ENCODE measurements around the gene DIPK1A.

Gene DIPK1A

DNA sequence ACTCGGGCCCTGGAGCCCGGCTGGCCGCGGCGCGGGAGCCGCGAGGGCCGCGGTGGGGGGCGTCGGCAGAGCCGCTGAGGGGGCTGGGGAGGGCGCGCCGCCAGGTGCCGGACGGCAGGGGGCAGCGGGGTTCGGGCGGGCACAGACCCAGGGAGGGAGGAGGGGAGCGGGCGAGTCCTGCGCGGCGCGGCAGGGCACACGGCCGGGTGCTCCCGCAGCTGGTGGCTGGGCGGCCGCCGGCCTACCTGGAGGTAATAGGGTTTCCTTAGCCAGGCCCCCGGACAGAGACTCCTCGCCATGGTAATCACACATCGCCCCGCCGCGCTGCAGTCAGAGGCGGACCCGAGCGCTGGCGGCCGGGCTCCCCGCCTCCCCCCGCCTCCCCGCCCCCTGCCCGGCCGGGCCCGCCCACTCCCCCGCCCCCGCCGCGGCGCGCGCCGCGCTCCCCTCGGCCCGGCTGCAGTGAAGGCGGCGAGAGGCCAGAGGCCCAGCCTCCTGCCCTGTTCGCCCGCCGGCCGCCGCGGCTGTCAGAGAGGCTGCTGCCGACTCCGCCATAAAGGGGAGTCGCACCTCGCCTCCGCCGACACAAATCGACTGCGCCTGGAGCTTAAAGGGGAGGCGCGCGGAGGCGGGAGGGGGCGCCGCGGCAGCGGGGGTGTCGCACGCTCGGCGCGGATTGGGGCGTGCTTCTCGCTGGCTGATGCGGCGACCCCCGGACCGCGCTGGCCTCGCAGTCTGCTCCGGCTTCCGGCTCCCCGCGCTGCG is at the start of gene DIPK1A:
DIPK1A (minus strand) TSS at position 332 of the 765 bp plus-strand sequence; CDS start at position 299, 33 bp downstream.
- peak; percentile 70 for DNase-seq

DNA sequence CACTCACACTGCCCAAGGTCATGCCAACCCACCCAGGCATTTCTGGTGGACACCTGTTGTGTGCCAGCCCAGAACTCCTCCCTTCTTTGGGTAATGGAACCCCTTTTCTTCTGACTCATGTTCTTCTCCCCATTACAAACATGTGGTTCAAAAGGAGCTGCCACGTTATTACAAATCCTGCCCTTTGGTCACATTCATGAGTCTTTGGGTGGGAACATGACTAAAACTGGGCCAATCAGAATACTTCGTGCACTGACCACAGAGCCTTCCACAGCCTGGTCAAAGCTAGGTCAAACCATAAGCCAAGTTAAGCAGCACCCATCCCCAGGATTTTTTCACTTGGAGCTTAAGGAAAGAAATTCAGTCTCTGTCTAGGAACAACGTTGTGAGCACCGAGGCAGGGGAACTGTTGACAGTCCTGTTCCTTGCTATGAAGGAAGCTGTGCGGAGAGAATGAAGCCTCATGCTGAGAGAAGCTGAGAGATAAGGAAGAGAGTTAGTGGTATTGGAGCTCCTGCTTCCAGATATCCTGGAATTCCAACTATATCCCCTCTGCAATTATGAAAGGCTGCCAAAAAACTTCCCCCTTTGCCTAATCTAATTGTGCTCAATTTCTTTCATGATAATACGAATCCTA is 46.8 kb upstream of the DIPK1A start:
- no peak for DNase-seq

GRCh38 chr1:93005252-93005598 is 44.0 kb upstream of the DIPK1A start:
- DNase-seq, result no peak

DNA sequence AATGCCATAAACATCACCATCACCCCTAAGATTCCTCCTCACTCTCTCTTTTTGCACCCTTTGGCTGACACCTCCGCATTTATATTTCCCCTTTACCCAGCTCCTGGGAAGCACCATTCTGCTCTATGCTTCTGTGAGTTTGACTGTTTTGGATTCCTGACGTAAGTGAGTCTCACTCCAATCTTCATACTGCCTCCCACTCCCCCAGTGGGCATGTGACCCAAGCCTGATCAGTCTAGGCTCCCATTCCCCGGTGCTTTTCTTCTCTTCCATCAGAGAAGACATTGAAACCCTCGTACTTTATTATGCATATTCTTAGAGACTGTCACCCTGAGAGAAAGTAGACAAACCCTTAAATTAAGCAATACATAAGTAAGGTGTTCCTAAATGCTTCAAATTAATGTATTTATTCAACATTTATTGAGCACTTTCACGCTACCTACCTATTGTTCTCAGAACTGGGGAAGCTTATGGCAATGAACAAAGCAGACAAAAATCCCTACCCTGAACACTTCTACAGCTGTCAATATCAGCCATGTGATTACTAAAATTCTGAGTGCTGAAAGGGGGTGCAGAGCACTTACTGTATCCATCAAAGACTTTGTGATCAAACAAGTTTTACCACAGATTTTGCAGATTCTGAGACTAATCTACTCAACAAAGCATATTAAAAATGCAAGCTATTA is 43.4 kb upstream of the DIPK1A start:
- DNase-seq, result no peak

- no peak for DNase-seq
Measured at GRCh38 chr1:93003981-93004380, 42.7 kb upstream of the DIPK1A start.

- no peak for DNase-seq
Measured at GRCh38 chr1:93002781-93003180, 41.5 kb upstream of the DIPK1A start.

DNA sequence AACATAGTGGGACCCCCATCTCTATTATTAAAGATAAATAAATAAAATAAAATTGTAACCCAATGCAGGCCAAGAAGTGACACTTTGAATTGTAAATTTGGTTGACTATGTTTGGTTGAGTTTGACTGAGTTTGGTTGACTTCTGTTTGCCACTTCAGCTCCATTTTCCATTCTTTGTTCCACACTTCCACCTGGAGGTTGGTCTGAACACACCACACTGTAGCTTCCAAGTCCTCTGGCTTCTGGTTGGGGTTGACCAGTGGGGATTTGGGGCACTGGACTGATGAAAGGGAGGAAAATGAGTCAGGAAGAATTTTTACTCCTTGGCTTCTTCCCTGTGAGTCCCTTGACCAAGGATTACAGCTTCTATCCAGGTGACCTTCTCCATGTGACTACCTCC is 40.6 kb upstream of the DIPK1A start:
- no peak for DNase-seq

DNA sequence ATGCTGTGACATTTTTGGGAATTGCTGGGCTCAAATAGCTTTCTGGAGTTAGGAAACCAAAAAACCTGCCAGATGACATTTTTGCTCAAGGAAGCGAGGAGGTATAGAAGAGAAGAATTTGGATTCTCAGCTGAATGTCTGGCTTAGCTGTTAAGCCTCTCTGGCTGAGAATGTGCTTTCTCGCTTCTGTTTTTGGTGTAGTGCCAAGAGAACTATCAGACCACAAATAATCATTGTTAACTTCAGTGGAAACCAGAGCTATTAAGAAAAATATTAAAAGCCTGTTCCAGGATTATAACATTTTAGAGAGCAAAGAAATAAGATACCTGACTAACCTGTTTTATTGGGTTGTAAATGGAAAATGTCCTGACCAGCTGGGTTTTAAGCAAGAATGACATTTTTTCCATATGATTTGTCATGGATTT is 39.5 kb upstream of the DIPK1A start:
- DNase-seq, result no peak

DNA sequence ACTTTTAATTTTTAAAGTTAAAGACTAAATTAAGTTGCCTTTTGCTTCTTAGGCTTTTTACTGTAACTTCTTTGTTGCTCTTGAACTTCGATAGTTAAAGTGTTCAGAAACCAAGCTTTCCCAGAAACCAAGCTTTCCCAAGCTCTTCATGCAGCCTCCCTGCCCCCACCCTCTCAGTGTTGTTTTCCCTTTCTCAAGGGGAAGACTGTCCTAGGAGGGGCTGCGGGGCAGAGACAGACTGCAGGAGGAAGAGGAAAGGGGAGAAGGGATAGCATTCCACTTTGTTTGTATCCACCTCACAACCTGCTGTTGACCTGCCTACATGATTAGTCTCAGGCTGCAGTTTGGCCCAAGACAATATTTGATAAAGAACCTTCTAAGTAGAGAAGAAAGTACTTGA is 39.0 kb upstream of the DIPK1A start:
- no peak for DNase-seq

GRCh38 chr1:92998821-92999220 is 37.6 kb upstream of the DIPK1A start:
- no peak for DNase-seq

- no peak for DNase-seq
Measured at GRCh38 chr1:92995441-92996430, 34.5 kb upstream of the DIPK1A start.

GRCh38 chr1:92994105-92994712 is 32.9 kb upstream of the DIPK1A start:
- no peak for DNase-seq

DNA sequence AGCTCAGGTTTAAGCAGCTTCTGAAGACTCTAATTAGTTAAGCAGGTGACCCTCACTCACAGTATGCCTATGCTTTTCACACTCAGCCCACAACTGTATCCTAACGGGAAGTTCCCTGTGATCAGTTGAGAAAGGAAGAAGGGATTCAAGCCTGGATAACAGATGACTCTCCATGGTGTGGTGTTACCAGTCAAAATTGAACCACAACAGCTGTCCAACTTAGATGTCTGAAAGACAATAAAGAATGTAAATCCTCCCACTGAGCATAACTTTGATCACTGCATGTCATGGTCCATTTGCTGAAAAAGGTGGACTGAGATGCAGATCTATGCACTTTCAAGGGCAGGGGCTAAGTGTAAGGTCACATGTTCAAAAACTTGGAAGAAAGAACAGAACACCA is 32.3 kb upstream of the DIPK1A start:
- no peak for DNase-seq

GRCh38 chr1:92992877-92993276 is 31.6 kb upstream of the DIPK1A start:
- DNase-seq, result no peak

- DNase-seq, result no peak
Measured at GRCh38 chr1:92992054-92992453, 30.8 kb upstream of the DIPK1A start.

DNA sequence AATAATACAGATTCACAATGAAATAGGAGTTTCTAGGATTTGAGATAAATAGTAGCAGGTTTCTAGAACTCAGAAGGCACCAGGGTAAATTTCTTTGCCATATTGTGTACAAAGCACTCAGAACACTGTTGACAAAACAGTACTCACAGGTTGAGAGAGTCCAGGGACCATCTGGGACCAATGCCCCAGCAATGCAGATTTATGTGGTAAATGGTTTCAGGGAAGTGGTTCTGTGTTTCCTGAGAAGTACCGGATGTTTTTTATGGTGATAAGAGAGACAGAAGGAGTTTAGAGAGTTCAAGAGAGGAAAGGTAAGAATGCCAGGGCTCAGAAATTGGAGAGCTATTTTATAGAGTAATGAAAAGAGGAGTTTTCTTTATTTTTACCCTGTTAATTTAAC is 29.6 kb upstream of the DIPK1A start:
- peak; percentile 26 for DNase-seq

- no peak for DNase-seq
Measured at GRCh38 chr1:92989936-92990583, 28.8 kb upstream of the DIPK1A start.

GRCh38 chr1:92989253-92989652 is 28.0 kb upstream of the DIPK1A start:
- DNase-seq, result no peak

- no peak for DNase-seq
Measured at GRCh38 chr1:92987462-92987861, 26.2 kb upstream of the DIPK1A start.

- no peak for DNase-seq
Measured at GRCh38 chr1:92985101-92985500, 23.8 kb upstream of the DIPK1A start.

DNA sequence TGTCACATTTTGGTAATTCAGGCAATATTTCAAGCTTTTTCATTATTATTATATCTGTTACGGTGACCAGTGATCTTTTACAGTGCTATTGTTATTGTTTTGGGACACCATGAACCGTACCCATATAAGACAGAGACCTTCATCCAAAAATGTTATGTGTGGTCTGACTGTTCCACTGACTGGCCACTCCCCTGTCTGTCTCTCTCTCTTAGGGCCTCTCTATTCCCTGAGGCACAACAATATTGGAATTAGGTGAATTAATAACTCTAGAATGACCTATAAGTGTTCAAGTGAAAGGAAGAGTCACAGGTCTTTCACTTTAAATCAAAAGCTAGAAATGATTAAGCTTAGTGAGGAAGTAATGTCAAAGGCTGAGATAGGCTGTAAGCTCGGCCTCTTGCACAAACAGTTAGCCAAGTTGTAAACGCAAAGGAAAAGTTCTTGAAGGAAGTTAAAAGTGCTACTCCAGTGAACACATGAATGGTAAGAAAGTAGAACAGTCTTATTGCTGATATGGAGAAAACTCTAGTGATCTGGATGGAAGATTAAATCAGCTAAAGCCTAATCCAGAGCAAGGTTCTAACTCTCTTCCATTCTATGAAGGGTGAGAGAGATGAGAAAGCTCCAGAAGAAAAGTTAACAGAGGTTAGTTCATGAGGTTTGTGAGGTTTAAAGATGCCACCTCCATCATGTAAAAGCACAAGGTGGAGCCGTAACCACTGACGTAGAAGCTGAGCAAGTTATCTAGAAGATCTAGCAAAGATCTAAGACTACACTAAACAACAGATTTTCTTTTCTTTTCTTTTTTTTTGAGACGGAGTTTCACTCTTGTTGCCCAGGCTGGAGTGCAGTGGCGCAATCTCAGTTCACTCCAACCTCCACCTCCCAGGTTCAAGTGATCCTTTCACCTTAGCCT is 19.7 kb upstream of the DIPK1A start:
- peak; percentile 31 for DNase-seq
